NCI-H2227 treated with DMSO at 0.1 percent for 48 hours (cell line): ENCODE data around the gene ATXN2.
A peak's percentile ranks its signal among the peaks of the same experiment; 100 is the strongest.

ENCODE experiments used
- DNase-seq: peaks from one replicate; lab custom pipeline; 2025; lab: John Stamatoyannopoulos, UW

The ATXN2 gene

DNA sequence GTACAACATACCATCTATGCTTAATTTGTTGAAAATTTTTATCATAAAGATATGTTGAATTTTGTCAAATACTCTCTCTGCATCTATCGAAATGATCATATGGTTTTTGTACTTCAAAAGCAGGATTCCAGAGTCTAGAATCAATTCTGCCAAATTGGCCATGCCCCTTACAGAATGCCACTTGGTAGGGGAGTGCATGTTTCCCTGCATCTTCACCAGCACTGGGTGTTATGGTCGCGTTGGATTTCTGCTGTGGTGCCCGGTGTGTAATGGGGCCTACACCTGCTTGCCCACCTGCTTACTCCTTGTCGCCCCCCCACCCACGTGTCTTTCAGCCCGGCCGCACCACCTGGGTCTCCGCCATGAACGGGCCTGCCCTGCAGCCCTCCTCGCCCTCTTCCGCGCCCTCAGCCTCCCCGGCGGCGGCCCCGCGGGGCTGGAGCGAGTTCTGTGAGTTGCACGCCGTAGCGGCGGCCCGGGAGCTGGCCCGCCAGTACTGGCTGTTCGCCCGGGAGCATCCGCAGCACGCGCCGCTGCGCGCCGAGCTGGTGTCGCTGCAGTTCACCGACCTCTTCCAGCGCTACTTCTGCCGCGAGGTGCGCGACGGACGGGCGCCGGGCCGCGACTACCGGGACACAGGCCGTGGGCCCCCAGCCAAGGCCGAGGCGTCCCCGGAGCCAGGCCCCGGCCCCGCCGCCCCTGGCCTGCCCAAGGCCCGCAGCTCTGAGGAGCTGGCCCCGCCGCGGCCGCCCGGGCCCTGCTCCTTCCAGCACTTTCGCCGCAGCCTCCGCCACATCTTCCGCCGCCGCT is 181.1 kb downstream of the ATXN2 start:
- no peak for DNase-seq

DNA sequence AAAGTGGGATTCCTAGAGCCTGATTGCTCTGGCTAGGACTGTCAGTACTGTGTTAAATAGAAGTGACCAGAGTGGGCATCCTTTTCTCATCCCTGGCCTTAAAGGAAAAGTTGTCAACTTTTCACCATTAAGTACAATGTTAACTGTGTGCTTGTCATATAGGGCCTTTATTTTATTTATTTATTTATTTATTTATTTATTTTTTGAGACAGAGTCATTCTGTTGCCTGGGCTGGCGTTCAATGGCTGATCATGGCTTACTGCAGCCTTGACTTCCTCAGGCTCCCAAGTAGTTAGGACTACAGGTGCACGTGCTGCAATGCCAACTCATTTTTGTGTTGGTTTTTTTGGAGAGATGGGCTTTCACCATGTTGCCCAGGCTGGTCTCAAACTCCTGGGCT is 181.8 kb downstream of the ATXN2 start:
- DNase-seq = no peak

DNA sequence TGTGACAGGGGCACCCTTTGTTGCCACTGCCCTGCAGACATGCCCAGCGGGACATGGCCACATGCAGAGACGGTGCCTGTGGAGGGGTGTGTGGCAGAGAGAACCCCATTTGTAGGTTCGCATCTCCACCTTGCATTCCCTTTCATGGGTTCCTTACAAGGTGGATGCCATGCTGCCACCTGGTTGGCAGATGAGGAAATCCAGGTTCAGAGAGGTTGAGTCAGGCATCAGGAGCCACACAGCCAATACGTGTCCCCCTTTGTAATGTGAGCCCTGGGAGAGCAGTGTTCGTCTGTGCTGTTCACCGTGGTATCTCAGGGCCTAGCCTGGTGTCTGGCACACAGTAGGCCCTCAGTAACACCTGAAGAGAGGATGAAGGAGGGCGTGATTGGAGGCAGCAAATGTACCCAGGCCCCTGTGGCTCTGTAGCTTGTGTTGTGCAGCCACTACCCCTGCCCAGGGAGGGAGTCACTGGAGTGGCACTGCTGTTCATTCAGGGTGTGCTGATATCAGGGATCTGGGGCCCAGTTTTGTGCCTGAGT is 184.3 kb downstream of the ATXN2 start:
- DNase-seq = no peak

DNA sequence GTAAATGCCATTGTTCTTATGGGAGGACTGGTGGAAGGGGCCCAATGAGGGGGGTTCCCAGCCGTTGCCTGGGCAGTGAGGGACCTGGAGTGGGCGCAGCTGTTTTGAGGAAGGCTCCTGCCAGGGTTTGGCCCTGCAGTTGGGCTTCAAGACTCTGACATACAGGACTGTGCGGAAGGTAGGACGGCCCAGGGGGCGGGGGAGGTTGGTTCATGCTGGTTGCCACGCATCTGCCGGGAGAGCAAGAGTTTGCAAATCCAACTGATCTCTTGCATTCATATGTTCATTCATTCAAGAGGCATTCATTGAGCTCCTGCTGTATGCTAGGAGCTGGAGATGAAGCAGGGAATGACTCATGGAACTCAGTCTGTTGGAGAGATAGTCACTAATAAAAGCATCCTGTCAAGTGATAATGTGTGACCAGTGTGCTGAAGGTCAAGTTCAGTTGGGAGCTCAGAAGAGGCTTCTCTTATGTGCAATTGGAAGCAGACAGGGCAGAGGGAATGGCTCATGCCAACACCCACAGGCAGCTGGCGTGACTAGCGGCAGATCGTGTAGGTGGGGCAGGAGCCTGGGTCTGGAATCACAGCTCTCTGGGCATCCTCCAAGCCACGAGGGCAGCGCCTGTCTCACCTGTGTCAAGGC is 185.6 kb downstream of the ATXN2 start:
- peak; percentile 15 for DNase-seq

DNA sequence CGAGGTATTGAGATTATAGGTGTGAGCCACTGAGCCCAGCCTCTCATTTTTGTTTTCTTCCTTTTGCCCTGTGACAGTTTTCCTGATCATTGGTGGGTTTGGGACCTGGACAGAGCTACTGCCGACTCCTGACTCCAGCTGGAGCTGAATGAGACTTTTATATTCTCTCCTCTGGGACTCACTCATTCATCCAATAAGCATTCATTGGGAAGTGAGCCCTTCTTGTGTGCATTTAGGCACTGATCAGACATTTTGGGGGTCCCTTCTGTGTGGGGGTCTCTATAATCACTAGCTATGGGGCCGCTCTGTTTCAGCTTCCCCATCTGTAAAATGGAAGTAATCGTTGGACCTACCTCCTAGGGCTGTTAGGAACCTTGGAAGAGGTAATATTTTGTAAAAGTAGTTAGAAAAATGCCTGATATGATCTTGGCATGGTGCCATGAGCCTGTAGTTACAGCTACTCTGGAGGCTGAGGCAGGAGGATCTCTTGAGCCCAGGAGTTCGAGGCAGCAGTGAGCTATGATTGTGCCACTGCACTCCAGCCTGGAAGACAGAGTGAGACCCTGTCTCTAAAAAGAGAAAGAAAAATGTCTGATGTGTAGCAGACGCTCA is 186.2 kb downstream of the ATXN2 start:
- DNase-seq = no peak

DNA sequence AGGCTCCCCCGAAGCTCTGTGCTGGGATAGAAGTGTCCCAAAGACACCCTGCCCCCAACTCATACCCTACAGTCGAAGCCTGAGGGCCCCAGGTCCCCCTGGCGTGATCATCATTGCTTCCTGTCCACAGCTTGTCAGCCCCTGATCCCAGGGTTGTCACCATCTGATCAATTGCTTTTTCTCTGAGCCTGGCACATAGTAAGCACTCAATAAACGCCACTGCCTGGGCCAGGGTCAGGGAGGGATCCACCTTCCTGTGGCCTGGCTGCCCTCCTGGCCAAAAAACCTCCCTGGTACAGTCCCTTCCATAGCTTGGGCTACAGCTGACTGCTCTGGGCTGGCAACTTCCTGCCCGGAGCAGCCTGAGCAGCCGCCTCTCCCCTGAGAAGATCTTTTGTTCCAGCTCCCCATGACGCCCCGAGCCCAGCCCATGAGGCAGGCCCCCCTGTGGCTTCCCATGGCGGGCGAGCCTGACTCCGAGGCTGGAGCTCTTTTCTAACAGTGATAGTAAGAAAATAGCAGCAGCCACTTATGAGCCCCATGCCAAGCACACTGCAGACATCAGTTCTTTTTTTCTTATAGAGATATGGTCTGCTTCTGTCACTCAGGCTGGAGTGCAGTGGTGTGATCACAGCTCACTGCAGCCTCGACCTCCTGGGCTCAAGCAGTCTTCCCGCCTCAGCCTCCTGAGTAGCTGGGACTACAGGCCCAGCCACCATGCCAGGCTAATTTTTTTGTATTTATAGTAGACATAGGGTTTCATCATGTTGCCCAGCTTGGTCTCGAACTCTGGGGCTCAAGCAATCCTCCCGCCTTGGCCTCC is 186.9 kb downstream of the ATXN2 start:
- DNase-seq = peak; percentile 11

DNA sequence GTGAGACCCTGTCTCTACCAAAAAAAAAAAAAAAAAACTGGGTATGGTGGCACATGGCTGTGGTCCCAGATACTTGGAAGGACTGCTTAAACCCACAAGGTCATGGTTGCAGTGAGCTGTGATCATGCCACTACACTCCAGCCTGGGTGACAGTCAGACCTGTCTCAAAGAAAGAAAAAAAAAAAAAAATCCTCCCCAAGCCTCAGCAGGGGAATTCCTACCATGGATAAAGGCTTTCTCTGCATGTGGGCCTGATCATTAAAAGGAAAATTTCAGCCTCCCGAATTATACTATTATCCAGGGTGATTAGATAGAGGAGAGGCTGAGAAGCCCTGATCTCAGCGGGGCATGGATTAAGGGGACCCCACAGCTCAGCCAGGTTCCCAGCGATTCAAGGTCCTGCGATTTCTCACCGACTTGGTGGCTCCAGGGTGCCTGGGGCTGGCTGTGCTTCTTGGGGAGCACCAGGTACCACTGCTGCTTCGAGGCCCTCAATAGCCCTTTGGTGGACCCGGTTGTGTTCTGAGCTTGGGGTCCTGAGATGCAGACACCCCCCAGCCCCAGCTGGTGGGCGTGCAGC is 187.8 kb downstream of the ATXN2 start:
- no peak for DNase-seq

DNA sequence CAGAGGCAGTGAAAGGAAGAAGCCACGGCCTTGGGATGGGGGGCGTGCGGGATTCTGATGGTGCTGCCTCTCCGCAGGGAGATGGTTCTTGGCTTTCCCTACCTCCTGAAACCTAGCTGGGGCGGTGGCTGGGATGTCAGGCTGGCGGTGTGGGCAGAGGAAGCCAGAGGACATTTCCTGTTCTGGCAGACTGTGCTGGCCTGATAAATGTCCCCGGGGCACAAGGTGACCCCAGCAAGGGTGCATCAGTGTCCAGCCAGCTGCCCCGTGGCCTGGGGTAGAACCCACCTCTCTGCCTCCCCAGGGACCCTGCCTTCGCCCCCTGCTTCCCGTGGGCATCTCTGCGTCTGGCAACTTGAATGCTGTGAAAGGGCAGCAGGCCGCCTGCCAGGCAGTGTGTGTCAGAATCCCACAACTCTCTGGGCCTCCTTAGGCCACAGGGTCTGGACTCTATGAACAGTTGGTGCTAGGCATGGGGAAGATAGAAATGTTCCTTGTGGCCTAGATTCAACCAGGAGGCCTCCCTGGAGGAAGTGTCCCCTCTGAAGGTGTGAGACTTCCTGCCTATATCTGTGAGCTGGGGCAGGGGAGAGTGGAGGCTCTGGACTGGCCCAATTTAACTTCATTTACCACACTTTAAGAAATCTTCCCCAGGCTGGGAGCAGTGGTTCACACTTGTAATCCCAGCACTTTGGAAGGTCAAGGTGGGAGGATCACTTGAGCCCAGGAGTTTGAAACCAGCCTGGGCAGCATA is 188.5 kb downstream of the ATXN2 start:
- DNase-seq = no peak

DNA sequence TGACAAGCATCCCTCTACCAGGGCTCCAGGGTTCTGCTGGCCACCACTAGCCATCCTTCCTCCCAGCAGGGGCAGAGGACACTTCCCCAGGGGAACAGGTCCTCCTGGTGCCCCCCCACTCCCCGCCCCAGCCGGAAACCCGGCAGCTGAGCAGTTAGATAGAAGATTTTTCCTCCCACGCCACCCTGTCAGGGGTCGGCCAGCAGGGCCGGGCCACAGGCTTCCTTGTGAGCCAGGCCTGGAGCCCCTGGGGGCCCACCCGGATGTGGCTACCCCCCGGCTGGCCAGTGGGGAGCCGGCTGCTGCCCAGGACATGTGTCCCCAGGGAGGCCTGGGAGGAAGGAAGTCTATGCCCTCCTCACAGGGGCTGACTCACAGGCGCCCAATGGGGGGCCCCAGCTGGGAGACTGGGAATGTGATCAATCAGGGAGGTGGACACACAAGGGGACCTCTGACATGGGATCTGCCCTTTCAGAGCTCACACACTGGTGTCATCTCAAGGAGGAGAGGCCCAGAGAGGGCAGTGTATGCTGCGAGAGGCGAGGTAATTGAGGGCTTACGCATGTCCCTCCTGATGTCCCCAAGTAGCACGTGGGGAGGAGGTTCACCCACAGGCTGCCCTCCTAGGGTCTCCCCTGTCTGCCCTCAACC is 189.2 kb downstream of the ATXN2 start:
- no peak for DNase-seq

DNA sequence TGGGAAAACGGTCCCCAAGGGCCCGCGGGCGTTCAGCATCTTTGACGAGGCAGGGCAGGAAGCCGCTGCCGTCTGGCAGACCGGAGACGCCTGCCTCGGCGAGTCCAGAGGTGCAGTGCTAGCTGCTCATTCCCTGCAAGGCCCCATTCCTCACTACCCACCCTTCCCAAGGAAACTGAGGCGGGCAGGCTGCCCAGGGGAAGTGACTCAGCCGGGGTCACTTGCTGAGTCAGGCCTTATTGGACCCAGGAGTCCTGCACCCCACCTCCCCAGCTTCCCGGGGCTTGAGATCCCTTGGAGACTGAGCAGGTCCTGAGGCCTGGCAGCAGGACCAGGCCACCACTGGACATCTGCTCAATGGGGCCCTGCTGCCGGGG is 189.7 kb downstream of the ATXN2 start:
- no peak for DNase-seq

DNA sequence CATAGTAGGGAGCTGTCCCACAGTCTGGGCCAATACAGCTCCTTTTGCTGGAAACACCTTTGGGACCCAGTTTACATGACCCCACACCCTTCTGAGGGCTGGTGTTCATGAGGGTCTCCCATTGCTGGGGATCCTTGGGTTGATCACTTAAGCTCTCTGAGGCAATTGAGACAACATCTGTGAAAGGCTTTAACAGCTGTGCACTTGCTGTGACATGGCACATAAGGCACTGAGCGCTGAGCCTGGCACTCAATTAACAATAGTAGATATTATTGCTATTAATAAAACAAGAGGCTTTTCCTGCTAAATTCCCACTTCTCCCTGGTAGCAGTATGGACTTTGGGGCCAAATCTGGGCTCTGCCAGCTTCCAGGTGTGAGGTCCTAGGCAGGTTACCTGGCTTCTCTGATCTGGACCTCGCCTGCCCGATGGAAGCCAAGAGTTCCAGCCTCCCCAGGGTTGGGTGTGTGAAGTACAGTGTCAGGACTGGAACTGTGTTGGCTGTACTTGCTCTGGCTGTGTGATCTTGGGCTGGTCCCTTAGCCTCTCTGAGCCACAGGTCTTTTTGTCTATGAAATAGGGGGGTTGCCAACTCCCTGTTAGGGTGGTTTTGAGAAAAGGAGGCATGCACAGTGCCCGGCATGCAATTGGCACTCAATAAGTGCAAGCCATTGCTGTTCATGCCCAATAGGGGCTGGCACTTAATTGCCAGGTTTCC is 190.3 kb downstream of the ATXN2 start:
- no peak for DNase-seq

DNA sequence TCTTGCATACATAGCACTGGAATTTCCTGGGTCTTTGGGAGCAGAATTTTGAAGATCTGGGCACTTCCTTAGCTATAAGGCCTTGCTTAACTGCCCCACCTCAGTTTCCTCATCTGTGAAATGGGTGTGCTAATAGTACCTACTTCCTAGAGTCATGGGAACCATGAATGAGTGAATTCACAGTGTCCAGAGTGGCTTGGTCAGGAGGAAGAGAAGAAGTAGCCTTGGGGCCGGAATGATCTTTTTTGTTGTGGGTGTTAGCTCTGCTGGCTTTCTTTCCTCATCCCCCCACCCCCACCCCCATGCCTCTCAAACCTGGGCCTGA is 191.0 kb downstream of the ATXN2 start:
- no peak for DNase-seq

DNA sequence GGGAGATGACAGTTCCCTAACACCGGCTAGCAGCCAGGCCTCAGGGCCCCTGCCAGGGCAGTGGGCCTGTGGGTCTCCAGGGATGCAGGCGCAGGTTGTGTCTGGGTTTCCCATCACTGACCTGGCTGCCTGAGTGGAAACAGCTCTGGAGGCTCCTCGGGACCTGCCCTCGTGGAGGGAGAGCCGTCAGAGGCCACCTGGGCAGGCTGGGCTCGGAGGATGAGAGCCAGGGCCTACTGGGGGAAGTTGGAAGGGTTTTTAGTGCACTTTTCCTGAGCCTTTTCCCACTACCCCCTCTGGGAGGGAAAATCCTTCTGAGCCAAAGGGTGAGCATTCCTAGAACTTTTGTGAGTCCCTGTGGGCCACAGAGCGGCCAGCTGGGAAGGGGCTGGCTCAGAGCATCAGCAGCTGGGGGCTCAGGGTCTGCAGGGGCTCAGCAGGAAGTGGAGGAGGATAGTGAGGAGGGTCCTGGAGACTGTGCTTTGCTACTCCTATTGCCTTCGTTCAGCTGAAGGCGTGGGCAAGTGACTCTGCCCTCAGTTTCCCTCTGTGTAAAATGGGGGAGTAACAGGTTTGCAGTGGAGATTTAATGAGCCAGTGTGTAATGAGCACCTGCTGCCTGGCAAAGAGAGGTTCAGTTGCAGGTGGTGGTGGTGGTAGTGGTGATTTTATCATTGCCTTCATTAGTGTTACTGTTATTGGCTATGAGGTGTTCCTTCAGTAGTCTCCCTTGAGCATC is 191.6 kb downstream of the ATXN2 start:
- DNase-seq = no peak

DNA sequence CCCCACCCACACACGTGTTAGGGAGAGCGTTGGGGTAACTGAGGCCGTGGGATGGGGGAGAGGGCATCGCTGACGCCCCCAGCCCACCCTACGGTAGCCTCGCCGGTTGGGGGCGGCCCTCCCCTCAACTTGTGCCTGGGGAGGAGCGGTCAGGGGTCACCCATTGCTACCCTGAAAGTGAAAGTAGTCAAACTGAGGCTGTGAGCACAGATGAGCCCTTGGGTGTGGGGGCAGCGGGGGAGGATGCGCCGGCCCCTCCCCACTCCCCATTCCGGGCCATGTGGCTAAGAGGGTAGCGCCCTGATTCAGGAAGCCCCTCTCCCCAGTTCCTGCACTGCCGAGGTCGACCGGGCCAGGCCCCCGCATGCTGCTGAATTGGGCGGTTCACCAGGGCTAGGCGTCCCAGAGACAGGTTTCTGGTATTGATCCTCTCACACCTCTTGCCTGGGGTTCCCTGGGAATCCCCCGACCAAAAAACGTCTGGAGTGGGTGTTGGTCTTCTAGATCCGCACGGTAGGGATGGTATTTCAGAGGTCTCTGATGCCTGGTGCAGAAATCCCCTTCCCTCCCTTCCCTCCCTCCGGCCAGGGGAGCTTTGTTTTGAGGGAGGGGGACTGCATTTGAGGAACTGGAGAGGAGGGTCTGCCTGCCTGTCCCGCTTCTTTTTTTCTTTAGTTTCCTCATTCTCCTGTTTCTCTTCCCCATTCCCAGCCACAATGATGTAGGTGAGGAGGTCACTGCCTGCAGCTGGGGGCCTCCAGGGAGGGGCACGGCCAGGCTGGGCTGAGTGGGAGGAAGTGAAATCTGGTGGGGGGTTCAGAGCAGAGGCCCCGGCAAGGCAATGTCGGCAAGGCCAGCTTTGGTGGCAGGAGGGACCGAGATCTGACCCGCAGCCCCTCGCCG is 192.4 kb downstream of the ATXN2 start:
- no peak for DNase-seq

DNA sequence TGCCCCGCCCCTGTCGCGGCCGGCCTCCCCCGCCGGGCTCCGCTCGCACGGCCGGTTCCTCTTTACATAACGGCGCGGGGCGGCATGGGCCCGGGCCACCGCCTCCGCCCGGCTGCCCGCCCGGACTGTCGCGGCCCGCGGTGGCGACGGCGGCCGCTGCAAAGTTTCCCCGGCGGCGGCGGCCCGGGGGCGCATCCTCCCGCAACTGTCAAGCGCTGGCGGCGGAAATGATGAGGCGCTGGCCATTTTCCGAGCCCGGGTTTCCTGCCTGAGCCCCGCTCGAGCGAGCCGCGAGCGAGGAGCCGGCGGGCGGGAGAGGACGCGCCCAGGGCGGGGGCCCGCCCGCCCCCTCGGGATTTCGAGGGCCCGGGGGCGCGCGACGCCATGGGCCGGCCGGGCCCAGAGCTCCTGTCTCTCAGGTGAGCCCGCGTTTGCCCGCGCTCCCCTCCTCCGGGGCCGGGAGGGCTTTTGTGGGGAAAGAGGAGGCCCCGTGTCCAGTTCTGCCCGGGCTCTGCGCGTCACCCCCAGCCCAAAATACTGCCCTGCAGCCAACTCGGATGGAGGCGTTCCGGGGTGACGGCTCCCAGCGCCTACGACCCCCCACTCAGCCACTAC is 193.1 kb downstream of the ATXN2 start, which contains the start of gene SH2B3:
SH2B3 (plus strand) TSS at position 65 of the 615 bp plus-strand sequence. CDS start 12,223 bp downstream, outside the sequence.
- DNase-seq = no peak

DNA sequence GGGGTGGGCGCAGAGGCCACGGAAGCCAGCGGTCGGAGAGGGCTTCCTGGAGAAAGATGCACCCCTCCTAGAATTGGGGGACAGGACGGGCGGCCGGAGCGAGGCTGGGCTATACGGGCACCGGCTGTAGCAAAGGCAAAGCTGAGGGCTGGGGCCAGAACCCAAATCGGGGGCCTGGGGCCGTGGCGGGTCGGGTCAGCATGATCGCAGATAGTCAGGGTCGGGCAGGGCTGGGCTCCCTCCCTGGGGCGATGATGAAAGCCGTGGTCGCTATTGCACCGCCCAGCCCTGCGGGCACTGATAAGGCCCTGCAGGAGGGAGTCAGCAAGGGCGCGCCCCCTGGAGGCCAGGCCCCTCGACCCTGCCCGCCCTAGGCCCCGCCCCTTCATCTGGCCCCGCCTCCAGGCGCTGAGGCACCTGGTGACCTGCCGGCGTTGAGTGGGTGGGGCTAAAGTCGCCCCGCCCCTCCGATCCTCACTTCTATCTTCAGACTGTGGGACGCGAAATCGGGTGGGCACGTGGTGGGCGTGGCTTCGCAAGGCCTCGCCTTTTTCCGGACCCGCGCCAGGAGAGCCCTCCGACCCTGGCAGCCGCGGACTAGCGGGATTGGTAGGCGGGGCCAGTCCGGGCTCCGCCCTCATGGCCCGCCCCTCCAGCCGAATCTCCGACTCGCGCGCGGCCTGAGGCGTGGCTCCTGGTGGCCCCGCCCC is 193.8 kb downstream of the ATXN2 start:
- peak; percentile 93 for DNase-seq
